GM18519 (cell line): ENCODE results near the gene XCR1.
A peak's percentile ranks its signal among the peaks of the same experiment; 100 is the strongest.
"Not testable (repeated sequence)": the region's sequence is repeated elsewhere in the genome, so short reads cannot be mapped to it uniquely, and the experiment has no call there.

Experiments
- ATAC-seq: cut with Tn5 transposase; IDR thresholded peaks from one replicate; pipeline ENCODE4 v1.9.1; 2021; ENCODE audit warnings: mild to moderate bottlenecking, moderate library complexity; ENCODE audit not compliant: unreplicated experiment, low FRiP score

Gene XCR1, protein sequence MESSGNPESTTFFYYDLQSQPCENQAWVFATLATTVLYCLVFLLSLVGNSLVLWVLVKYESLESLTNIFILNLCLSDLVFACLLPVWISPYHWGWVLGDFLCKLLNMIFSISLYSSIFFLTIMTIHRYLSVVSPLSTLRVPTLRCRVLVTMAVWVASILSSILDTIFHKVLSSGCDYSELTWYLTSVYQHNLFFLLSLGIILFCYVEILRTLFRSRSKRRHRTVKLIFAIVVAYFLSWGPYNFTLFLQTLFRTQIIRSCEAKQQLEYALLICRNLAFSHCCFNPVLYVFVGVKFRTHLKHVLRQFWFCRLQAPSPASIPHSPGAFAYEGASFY

DNA sequence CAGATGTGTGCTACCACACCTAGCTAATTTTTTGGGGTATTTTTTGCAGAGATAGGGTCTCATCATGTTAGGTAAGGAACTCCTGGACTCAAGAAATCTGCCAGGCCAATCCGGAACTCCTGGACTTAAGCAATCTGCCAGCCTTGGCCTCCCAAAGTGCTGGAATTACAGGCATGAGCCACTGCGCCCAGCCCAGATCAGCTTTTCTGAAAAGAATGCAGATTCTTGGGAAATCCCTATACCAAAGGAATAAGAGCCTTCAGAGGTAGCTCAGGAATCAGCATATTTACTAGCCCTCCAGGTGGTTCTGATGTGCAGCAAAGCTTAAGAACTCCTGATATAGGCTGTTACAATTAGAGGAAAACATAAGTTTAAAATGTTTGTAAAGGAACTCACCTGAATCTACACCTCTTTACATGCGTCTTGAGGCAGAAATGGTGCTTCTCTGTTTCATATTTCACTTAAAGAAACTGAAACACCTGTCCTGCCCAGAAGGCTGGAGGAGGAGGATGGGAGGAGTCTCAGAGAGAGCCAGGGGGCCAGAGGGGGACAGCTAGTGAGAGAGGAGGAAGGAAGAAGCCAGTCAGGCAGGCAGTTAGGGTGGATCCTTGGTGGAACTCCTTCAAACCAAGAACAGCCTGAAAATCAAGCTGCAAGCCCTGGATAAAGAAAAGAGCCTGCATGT is at the start of gene XCR1:
Gene XCR1, minus strand, starts transcription at position 463 of the 685 bp plus-strand sequence. CDS start 5,536 bp downstream, outside the sequence.
- ATAC-seq, result no peak

DNA sequence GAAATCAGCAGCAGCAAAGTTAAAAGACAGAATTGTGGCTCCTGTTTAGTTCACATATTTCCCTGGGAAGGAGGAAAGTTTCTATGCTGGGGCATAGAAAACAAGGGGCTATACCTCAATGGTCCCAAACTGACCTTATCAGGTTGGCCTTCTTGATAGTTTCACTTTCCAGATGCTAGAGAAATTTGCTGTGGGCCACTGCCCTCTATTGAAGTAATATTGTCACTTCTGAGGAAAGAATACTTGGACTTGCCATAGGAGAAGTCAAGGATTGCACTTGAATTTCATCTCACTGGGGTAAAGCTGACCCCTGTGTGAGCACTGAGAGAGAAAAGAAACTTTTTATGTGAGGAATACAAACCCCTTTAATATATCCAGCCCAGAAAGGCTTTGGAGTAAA is 49.3 kb upstream of the XCR1 start:
- ATAC-seq, result no peak

DNA sequence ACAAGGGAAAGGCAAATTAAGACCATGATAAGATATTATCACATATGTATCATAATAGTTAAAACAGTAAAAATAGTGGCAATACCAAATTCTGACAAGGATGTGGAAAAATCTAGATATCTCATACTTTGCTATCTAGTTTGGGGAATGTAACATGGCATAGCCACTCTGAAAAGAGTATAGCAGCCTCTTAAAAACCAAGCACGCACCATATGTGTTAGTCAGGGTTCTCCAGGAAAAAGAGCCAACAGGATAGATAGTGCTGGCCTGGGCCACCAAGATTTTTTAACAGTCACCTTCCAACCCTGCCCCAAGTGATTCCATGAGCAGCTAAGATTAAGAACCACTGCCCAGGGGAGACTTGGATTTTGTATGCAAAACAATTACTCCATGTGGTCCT is 48.5 kb upstream of the XCR1 start:
- no peak for ATAC-seq

DNA sequence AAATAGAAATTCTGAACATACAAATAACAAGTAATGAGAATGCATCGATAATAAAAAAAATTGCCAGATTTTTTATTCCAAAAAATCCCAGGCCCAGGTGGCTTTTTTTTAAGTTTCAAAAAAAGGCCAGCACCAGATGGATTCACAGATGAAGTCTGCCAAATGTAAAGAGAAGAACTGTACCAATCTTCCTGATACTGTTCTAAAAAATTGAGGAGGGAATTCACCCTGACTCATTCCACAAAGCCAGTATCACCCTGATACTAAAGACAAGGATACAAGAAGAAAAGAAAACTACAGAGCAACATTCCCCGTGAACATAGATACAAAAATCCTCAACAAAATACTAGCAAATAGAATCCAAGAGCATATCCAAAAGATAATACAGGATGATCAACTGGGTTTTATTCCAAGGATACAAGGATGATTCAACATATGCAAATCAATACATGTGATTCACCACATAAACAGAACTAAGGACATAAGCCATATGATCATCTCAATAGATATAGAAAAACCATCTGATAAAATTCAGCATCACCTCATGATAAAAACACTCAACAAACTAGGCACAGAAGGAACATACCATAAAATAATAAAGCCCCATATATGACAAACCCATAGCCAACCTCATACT is 44.1 kb upstream of the XCR1 start:
- no peak for ATAC-seq

DNA sequence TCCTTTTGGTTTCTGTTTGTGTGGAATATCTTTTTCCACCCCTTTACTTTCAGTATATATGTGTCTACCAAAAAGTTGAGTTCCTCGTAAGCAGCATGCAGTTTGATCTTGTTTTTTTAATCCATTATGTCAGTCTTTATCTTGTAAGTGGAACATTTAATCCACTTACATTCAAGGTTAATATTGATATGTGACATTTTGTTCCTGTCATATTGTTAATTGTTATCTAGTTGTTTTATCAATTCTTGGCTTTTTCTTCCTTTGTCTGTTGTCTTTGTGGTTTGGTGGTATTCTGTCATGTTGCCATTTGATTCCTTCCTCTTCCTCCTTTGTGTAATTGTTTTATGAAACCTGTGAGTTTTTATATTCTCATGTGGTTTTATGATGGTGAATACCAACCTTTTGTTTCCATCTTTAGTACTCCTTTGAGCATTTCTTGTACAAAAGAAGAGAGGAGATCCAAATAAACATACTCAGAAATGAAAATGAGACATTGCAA is 43.4 kb upstream of the XCR1 start:
- ATAC-seq, result no peak

DNA sequence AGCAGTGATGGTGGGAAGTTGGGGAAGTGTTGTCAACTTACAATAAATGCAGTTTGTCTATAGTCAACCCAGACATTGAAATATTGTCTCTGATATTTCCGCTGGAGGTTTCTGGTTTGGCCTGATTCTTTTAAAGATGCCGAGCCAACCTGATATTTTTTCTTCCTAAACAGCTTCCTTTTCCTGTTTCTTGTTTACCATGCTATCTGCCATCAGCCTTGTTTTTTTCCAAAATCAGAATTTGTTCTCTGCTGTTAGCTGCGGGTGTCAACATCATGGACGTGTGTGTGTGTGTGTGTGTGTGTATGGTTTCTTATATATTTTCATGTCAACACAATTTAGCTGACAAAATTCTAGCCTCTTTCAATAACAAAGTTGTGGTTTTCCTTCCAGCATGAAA is 41.2 kb upstream of the XCR1 start:
- no peak for ATAC-seq

DNA sequence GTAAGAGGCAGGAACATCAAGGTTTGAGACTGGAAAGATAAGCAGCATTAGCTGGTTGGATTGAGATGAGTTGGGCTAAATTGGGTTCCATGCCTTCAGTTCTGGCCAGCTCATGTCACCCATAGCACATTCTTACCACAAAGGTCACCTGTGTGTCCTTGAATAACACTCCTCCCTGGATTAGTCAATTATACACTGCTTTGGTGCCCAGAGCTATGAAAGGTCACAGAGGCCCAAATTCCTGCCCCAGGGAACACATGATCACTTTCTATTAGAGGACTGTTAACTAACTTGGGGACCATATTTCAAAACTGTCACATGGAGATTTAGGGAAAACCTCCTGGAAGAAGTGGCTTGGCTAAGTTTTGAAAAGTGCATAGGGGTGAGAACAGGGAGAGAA is 40.1 kb upstream of the XCR1 start:
- no peak for ATAC-seq

DNA sequence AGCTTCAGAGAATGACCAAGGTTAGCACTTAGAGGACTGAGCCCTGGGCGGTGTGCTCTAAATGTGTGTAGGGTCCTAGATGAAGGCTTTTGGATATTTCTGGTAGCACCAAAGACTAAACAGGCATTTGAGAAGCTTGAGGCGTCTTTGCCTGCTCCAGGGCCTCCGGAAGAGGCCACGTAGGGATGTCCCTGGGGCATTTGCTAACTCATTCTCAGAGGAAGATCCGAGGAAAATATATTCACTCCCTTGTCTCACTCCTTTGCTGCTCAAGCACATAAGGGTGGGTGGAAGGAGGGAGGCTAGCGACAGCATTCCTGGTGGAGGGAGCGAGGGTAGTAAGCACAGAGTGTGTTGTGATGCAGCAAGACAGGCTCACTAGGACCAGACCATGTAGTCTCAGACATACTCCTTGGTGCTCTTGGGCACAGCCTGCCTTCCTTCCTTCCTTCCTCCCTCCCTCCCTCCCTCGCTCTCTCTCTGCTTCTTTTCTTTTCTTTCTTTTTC is 38.5 kb upstream of the XCR1 start:
- ATAC-seq, result no peak

DNA sequence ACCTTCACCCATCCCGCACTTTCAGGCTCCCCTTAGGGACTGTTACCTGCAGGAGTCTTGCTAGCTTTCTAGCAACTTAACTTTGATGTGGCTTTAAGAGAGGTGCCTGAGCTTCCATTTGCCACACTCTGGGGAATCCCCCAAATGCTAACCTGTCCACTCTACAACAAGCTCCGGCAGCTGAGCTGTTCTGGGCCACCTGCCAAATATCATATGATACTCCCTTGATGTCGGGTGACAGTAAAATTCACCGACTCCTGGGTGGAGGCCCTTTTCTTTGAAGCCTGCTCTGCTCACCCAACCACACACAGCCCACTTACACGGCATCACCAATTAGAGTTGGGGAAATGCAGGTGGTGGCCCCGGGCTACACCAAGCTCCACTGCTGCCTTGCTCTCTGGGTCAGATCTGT is 38.0 kb upstream of the XCR1 start:
- ATAC-seq, result peak; percentile 46

DNA sequence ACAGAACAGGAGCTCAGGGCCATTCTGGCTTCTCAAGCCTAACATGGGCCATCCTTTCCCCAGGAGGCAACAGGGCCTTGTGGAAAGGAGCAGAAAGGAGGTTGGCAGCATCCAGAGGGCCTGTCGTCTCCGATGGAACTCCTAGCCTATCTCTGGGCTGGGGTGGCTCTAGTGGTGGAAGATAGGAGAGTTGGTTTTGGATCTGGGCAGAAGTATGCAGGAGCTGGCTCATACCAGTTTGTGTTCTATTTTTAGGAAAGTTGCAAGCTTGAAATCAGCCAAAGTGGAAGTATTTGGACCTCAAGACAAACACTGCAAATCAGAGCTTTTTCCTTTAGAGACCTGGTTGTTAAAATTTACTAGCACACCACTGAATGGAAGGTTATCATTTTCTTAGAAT is 35.4 kb upstream of the XCR1 start:
- ATAC-seq, result no peak

DNA sequence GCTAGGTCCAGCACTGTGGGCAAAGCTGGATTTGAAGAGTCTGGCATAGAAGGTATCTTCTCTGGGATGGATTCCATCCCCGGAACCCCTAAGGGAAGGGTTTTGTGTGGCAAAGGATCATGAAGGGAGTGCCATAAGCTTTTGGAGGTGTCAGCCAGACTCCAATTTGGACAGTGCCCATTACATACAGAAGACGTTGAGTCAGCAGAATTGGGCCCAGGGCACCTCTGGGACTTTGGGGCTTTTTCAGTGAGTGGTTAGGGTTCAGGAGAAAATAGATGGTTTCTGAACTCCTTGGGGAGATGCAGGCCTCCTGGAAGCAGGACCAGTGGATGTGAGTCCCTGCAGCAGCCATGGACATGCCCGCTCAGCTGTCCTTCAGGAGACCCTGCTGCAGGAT is 34.6 kb upstream of the XCR1 start:
- ATAC-seq, result no peak

DNA sequence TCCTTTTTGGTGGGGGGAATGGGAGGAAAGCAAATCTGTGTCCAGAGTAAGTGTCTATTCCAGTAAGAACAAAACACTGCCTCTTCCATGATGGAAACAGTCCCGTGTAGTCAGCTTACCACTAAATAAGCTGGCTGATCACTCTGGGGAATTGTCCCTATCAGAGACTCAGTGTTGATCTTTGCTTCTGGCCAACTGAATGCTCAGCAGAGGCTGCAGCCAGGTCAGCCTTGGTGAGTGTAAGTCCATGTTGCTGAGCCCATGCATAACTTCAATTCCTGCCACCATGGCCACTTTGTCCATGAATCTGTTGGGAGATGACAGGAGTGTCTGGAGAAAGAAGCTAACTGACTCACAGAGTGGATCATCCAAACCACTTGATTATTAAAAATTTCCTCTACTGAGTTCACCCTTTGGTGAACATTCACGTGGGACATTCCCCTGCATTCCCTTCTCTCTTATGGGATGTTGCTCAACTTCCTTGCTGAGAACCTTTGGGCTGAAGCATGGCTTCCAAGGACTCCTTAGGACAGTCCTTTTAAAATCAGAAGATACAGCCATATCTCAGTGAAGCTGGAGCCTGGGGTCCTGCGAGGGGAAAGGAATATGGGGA is 33.9 kb upstream of the XCR1 start:
- ATAC-seq, result no peak

DNA sequence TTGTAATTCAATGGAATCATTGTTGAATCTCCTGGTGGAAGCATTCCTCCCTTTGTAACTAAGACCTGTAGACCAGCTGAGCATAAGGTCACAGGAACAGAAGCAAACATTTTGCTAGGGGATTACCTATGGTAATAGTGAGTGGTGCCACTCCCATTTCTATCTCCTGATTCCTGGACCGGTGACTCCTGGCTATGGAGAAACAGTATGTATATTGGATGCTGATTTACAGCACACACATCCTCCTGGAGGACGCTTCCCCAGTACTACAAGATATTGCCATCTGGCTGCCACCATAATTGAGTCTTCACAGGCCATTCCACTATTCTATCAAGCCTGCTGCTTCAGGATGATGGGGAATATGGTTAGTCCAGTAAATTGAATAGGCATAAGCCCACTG is 33.3 kb upstream of the XCR1 start:
- ATAC-seq, result no peak

DNA sequence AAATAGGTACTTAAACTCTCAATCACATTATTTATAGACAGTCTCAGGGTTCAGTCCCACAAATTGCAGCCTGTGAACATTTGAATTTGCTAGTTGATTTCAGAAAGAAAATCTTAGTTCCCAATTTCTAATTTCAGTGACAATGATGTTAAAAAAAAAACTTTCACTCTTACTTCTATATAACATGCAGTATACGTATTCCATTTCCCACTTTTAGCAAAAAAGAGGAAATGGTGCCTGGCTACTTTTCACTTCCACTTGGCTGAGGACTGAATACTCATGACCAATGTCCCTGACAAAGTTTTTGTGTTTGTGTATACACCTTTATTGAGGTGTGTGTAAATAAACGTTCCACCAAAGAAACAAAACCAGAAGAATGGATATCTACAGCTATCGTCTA is 32.1 kb upstream of the XCR1 start:
- no peak for ATAC-seq

DNA sequence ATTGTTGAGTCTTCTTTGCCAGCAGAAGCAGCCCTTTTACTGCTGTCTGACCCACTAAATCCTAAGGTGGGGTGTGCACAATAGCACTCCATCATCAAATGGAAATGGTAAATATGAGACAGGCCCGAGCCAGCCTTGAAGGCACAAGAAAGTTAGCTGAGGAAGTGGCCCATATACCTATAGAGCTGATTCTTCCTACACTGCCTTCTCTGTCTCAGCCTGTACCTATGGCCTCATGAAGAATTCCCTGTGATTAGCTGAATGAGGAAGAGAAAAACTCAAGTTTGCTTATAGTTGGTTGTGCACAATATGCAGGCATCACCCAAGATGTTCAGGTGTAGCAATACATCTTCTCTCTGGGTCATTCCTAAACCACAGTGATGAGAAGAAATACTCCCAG is 31.7 kb upstream of the XCR1 start:
- ATAC-seq, result no peak

DNA sequence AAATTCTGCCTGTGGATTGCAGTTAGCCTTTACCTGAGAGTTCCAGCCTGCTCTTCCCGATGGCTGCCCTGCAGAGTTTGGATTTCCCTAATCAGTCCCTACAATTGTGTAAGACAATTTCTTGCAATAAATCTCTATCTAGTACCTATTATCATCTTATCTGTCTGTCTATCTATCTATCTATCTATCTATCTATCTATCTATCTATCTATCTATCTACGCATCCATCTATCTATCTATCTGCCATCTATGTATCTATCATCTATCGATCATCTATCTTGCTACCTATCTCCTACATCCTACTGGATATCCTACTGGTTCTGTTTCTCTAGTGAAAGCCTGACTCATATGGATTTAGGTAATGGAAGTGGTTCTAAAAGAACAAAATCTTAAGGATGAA is 30.4 kb upstream of the XCR1 start:
- no peak for ATAC-seq

DNA sequence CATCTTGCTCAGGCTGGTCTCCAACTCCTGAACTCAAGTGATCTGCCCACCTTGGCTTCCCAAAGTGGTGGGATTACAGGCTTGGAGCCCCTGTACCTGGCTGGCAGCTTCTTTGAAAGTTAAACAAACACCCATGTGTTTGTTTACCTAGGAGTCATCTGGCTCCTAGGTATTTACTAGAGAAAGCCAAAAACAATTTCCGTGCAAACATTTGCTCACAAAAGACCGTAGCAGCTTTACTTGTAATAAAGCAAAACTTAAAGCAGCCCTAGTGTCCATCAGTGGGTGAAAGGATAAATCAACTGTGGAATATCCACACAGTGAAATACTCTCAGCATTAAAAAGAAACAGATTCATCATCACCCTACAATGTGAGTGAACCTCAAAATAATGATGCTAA is 29.4 kb upstream of the XCR1 start:
- no peak for ATAC-seq

DNA sequence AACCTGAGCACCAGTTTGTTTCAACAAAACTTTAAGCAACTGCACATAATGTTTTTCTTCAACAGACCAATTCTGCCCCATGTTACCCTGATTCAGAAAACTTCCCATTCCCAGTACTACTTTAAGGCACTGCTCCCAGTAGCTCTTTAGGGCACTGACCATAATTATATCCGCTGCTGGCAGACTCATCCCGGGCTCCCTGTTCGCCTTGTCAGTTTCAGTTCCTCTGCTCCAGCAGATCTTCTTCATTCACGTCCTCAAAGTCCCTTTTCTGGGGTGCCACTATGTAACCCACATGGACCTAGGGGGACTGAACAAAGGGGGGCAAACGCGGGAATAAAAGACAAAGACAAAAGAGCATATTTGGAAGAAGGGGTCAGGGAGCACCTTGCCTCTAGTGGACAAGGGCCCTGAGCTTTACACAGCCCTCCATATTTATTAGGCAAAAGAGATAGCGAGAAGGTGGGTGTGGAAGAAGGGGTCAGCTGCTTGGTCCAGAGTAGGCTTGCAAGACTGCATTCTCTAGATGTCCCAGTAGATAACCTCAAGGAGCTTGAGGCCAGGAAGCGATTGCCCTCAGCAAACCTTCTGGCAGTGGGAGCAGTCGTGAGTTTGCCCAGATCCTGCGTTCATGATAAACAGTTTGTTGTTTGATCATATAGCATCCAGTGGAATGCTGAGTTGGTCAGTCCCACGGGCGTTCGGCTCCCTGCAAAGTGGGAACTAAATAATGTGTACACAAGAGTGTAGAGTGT is 26.7 kb upstream of the XCR1 start:
- ATAC-seq, result not testable (repeated sequence)

DNA sequence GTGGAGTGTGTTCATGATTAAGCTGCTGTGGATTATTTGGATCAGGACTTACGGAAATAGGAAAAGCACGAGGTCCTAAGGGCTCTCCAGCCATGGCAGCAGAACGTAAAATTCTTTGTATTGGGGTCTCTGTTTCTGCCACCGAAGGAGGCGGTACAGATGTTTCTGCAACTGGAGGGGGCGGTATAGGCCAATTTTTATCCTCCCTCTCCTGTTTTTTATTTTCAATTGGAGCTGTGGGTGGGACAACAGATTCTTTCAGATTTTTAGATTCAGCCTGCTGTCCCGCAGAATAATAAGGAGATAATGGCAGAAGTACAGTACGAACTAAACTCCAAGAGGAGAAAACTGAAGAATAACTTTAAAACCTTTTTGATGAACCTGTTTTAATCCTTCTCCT is 26.0 kb upstream of the XCR1 start:
- ATAC-seq, result not testable (repeated sequence)

DNA sequence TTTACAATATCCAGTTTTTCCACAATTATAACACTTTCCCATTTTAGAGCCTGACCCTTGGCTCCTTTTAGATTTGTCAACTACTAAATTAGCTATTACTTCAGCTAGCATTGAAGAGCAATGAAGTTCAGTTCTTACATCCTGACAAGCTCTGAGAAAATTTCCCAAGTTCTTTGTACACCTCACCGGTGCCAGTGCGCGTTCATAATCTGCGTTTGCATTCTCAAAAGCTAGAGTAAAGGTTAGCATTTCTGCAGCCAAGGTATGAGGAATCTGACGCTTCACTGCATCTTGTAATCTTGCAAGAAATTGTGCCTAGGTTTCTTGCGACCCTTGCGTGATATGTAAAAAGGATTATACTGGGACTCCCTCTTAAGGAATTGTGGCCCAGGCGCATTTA is 25.2 kb upstream of the XCR1 start:
- ATAC-seq, result no peak
